Testis (tissue), 3 donors: ENCODE measurements around the gene ZFPM1. TPM values are rescaled to one million over a fixed set of nuclear protein-coding genes. Genes with fewer than 3 reads are reported as not detected.

Experiments
- DNase-seq: peaks from one replicate; pipeline ENCODE4 v3.0.0-alpha.2; 2019
- H3K27ac ChIP-seq, 2 donors: fragments of 200-600 bp; sonication (generic); one replicate each; pipeline ENCODE4 v1.5.1; 2019
- H3K27me3 ChIP-seq: fragments of 200-600 bp; sonication (generic); one replicate; pipeline ENCODE4 v1.5.1; 2019
- H3K36me3 ChIP-seq: fragments of 200-600 bp; sonication (generic); one replicate; pipeline ENCODE4 v1.5.1; 2017; ENCODE audit warnings: low read depth; ENCODE audit errors: missing control alignments
- H3K4me1 ChIP-seq: fragments of 200-600 bp; sonication (generic); one replicate; pipeline ENCODE4 v1.5.1; 2019
- H3K4me3 ChIP-seq, 2 donors: fragments of 200-600 bp; sonication (generic); one replicate each; pipeline ENCODE4 v1.5.1; 2017 to 2019
- H3K9me3 ChIP-seq: fragments of 200-600 bp; sonication (generic); one replicate; pipeline ENCODE4 v1.5.1; 2017
- CTCF ChIP-seq, 3 experiments: fragments of 450-650 bp in 2 of 3; fragments of 200-600 bp in 1 of 3; sonication (generic) in 1 of 3; IDR thresholded peaks; one replicate each; pipeline ENCODE4 v1.5.1; 2016 to 2019; ENCODE audit warnings: antibody characterized with exemption in 3 of 3, mild to moderate bottlenecking in 2 of 3, moderate library complexity in 1 of 3
- POLR2A ChIP-seq: fragments of 450-650 bp; IDR thresholded peaks from one replicate; pipeline ENCODE4 v1.6.1; 2017; ENCODE audit warnings: antibody characterized with exemption, mild to moderate bottlenecking, moderate library complexity
- WGBS, 2 donors: methylation state at CpG; one replicate each; pipeline ENCODE4 v1.1.5; 2018; 5-methylcytosine and 5-hydroxymethylcytosine counted together
- intact Hi-C: fragments of 100-400 bp; cut with DNase I; formaldehyde crosslinking; loops from one replicate; pipeline ENCODE4 v1.15.1; 2023; ENCODE audit warnings: low total_unique reads
- polyA plus RNA-seq: library from polyadenylated mRNA; stranded (reverse); fragments of 350-450 nt; fragmentation: Illumina TruSeq; extraction: RNeasy Lipid Tissue Mini Kit (QIAGEN cat#74804); gene quantifications from one replicate; pipeline ENCODE4 v1.2.3, GENCODE V29; 2014; ENCODE audit warnings: low read depth, low replicate concordance; ENCODE audit not compliant: insufficient read depth
- total RNA-seq, 2 donors: library from RNA; depleted of rRNA; stranded (reverse); fragments of >200 nt; gene quantifications; one replicate each; pipeline ENCODE4 v1.2.3, GENCODE V29; 2016

Gene ZFPM1
- total and polyA plus RNA-seq, 3 donors from 2014 or later, result 12.8 to 25.1 (median 23.9) TPM

- Histone ChIP-seq H3K4me3 (no peak overlapping the region), H3K9me3 (no peaks in the 10 kb centered on the region), H3K36me3 (no peaks in the 10 kb centered on the region), H3K4me1 (no peaks in the 10 kb centered on the region), H3K27ac (no peak overlapping the region), H3K27me3 (no peaks in the 10 kb centered on the region)
- WGBS, 2 donors, result 85 to 91% methylated on average over 17 to 22 of the region's 22 CpGs
- TF ChIP-seq POLR2A, result no peak
- TF ChIP-seq CTCF (IDR thresholded peaks at IDR 0.05), result no peak
- no peak for DNase-seq
- intact Hi-C loops, result no loop called here
Observed at GRCh38 chr16:88431651-88432050, 21.4 kb upstream of the ZFPM1 start.

- no peak overlapping the region for H3K4me3 ChIP-seq
- no peaks in the 10 kb centered on the region for H3K4me1 ChIP-seq
- H3K27ac ChIP-seq, result no peak overlapping the region
- 73 to 94% methylated on average over 4 to 22 of the region's 22 CpGs for WGBS, 2 donors
- no peaks in the 10 kb centered on the region for H3K27me3 ChIP-seq
- H3K9me3 ChIP-seq, result no peaks in the 10 kb centered on the region
- no peak for TF ChIP-seq POLR2A
- TF ChIP-seq CTCF (IDR thresholded peaks at IDR 0.05), result no peak
- intact Hi-C loops, result no loop called here
- no peak for DNase-seq
- H3K36me3 ChIP-seq, result no peaks in the 10 kb centered on the region
Observed at GRCh38 chr16:88432174-88432573, 20.9 kb upstream of the ZFPM1 start.

- WGBS, 2 donors, result 89 to 100% methylated on average over 4 to 9 of the region's 9 CpGs
- no peak for DNase-seq
- Histone ChIP-seq H3K36me3 (no peaks in the 10 kb centered on the region), H3K9me3 (no peaks in the 10 kb centered on the region), H3K27ac (no peak overlapping the region), H3K4me3 (no peak overlapping the region), H3K4me1 (no peaks in the 10 kb centered on the region), H3K27me3 (no peaks in the 10 kb centered on the region)
- intact Hi-C loops, result no loop called here
- TF ChIP-seq POLR2A, result no peak
- no peak for TF ChIP-seq CTCF (IDR thresholded peaks at IDR 0.05)
Observed at GRCh38 chr16:88432753-88433152, 20.3 kb upstream of the ZFPM1 start.

- DNase-seq, result no peak
- no peak overlapping the region for H3K27ac ChIP-seq
- 92 to 96% methylated on average over 11 to 25 of the region's 25 CpGs for WGBS, 2 donors
- H3K27me3 ChIP-seq, result no peaks in the 10 kb centered on the region
- H3K4me1 ChIP-seq, result no peaks in the 10 kb centered on the region
- no peaks in the 10 kb centered on the region for H3K9me3 ChIP-seq
- intact Hi-C loops, result no loop called here
- TF ChIP-seq CTCF (IDR thresholded peaks at IDR 0.05) (no peak), POLR2A (no peak)
- no peak overlapping the region for H3K4me3 ChIP-seq
- no peaks in the 10 kb centered on the region for H3K36me3 ChIP-seq
Observed at GRCh38 chr16:88433632-88434352, 19.3 kb upstream of the ZFPM1 start.

GRCh38 chr16:88434353-88434690, 18.8 kb upstream of the ZFPM1 start:
- WGBS, 2 donors, result 90% methylated on average over 2 to 10 of the region's 10 CpGs
- H3K27me3 ChIP-seq, result no peaks in the 10 kb centered on the region
- no peak for DNase-seq
- H3K9me3 ChIP-seq, result no peaks in the 10 kb centered on the region
- TF ChIP-seq POLR2A (no peak), CTCF (IDR thresholded peaks at IDR 0.05) (no peak)
- H3K4me1 ChIP-seq, result no peaks in the 10 kb centered on the region
- no peak overlapping the region for H3K4me3 ChIP-seq
- intact Hi-C loops, result no loop called here
- H3K36me3 ChIP-seq, result no peaks in the 10 kb centered on the region
- H3K27ac ChIP-seq, result no peak overlapping the region
